H9 (cell line): ENCODE measurements around the gene AP3D1. TPM values are rescaled to one million over a fixed set of nuclear protein-coding genes. Genes with fewer than 3 reads are reported as not detected.
A peak's percentile ranks its signal among the peaks of the same experiment; 100 is the strongest.

ENCODE experiments used
- DNase-seq: peaks from one replicate; pipeline ENCODE4 v3.0.0-alpha.2; 2017
- H2AFZ ChIP-seq: one replicate; pipeline ENCODE4 v1.6.1; 2013; ENCODE audit warnings: mild to moderate bottlenecking, low read length, control low read depth, moderate library complexity
- H2AK5ac ChIP-seq: 2 replicates; pipeline ENCODE4 v1.6.1; 2013; ENCODE audit warnings: low read length, control low read depth, mixed read lengths; ENCODE audit not compliant: insufficient read length
- H2BK120ac ChIP-seq: one replicate; pipeline ENCODE4 v1.6.1; 2013; ENCODE audit warnings: low read depth, mild to moderate bottlenecking, low read length, control low read depth, inconsistent platforms; ENCODE audit not compliant: poor library complexity, severe bottlenecking
- H2BK12ac ChIP-seq: 2 replicates; pipeline ENCODE4 v1.6.1; 2013; ENCODE audit warnings: low read length, control low read depth, mixed read lengths, low read depth; ENCODE audit not compliant: insufficient read length
- H2BK15ac ChIP-seq: 2 replicates; pipeline ENCODE4 v1.6.1; 2013; ENCODE audit warnings: low read depth, low read length, control low read depth
- H2BK20ac ChIP-seq: one replicate; pipeline ENCODE4 v1.6.1; 2013; ENCODE audit warnings: low read depth, mild to moderate bottlenecking, low read length, control low read depth, inconsistent platforms; ENCODE audit not compliant: poor library complexity, severe bottlenecking
- H2BK5ac ChIP-seq: 2 replicates; pipeline ENCODE4 v1.6.1; 2013; ENCODE audit warnings: low read length, control low read depth, mixed read lengths; ENCODE audit not compliant: insufficient read length
- H3K14ac ChIP-seq: 2 replicates; pipeline ENCODE4 v1.6.1; 2013; ENCODE audit warnings: low read length, control low read depth; ENCODE audit not compliant: insufficient read depth
- H3K18ac ChIP-seq: 2 replicates; pipeline ENCODE4 v1.6.1; 2013; ENCODE audit warnings: low read depth, mild to moderate bottlenecking, mixed read lengths, low read length, control low read depth; ENCODE audit not compliant: insufficient read length
- H3K23ac ChIP-seq: 2 replicates; pipeline ENCODE4 v1.6.1; 2013; ENCODE audit warnings: low read length, control low read depth, mixed read lengths, low read depth; ENCODE audit not compliant: insufficient read length
- H3K23me2 ChIP-seq: 2 replicates; pipeline ENCODE4 v1.6.1; 2013; ENCODE audit warnings: low read depth, mild to moderate bottlenecking, mixed read lengths, low read length, control low read depth; ENCODE audit not compliant: insufficient read length, poor library complexity, severe bottlenecking
- H3K27ac ChIP-seq: 2 replicates; pipeline ENCODE4 v1.5.1; 2013; ENCODE audit warnings: low read length, control low read depth, mixed read lengths, low read depth; ENCODE audit not compliant: insufficient read length
- H3K27me3 ChIP-seq: 2 replicates; pipeline ENCODE4 v1.6.1; 2013; ENCODE audit warnings: low read length, control low read depth, inconsistent platforms; ENCODE audit not compliant: insufficient read depth
- H3K4ac ChIP-seq: 2 replicates; pipeline ENCODE4 v1.6.1; 2013; ENCODE audit warnings: low read depth, mild to moderate bottlenecking, control low read depth, inconsistent platforms, low read length, moderate library complexity
- H3K4me1 ChIP-seq: 2 replicates; pipeline ENCODE4 v1.6.1; 2013; ENCODE audit warnings: low read length, control low read depth, inconsistent platforms; ENCODE audit not compliant: insufficient read depth
- H3K4me2 ChIP-seq: 2 replicates; pipeline ENCODE4 v1.6.1; 2013; ENCODE audit warnings: low read length, control low read depth, mixed read lengths; ENCODE audit not compliant: insufficient read length, insufficient read depth
- H3K56ac ChIP-seq: 2 replicates; pipeline ENCODE4 v1.6.1; 2013; ENCODE audit warnings: low read depth, mild to moderate bottlenecking, mixed read lengths, low read length, control low read depth; ENCODE audit not compliant: insufficient read length
- H3K79me1 ChIP-seq: 2 replicates; pipeline ENCODE4 v1.6.1; 2013; ENCODE audit warnings: low read depth, mild to moderate bottlenecking, moderate library complexity, low read length, control low read depth, inconsistent platforms; ENCODE audit not compliant: insufficient read depth, poor library complexity, severe bottlenecking
- H3K79me2 ChIP-seq: 2 replicates; pipeline ENCODE4 v1.6.1; 2013; ENCODE audit warnings: low read length, control low read depth, inconsistent platforms; ENCODE audit not compliant: insufficient read depth
- H3K9ac ChIP-seq: 2 replicates; pipeline ENCODE4 v1.6.1; 2013; ENCODE audit warnings: low read length, control low read depth, mixed read lengths; ENCODE audit not compliant: insufficient read length; ENCODE audit errors: extremely low read depth
- H3K9me3 ChIP-seq: one replicate; pipeline ENCODE4 v1.6.1; 2013; ENCODE audit warnings: low read depth, low read length, inconsistent platforms; ENCODE audit not compliant: control insufficient read depth
- H3T11ph ChIP-seq: one replicate; pipeline ENCODE4 v1.6.1; 2013; ENCODE audit warnings: mild to moderate bottlenecking, low read length, control low read depth, inconsistent platforms
- H4K20me1 ChIP-seq: one replicate; pipeline ENCODE4 v1.6.1; 2013; ENCODE audit not compliant: control insufficient read depth, insufficient read length, insufficient read depth
- H4K5ac ChIP-seq: 2 replicates; pipeline ENCODE4 v1.6.1; 2013; ENCODE audit warnings: low read depth, mild to moderate bottlenecking, mixed read lengths, low read length, control low read depth; ENCODE audit not compliant: insufficient read length
- H4K8ac ChIP-seq: replicated peaks from 2 replicates; pipeline ENCODE4 v1.6.1; 2013; ENCODE audit warnings: low read length, control low read depth, mixed read lengths, low read depth; ENCODE audit not compliant: insufficient read length
- H4K91ac ChIP-seq: 2 replicates; pipeline ENCODE4 v1.6.1; 2013; ENCODE audit warnings: low read depth, mild to moderate bottlenecking, moderate library complexity, mixed read lengths, low read length, control low read depth; ENCODE audit not compliant: insufficient read length
- H3K27ac Mint-ChIP-seq, 3 experiments: 2 replicates in 2 of 3; 3 replicates in 1 of 3; pipeline ENCODE4 v1.8.0; 2020 to 2021; ENCODE audit warnings: mixed read lengths in 3 of 3, mild to moderate bottlenecking in 1 of 3, moderate library complexity in 1 of 3
- H3K27me3 Mint-ChIP-seq: 2 replicates; pipeline ENCODE4 v1.8.0; 2021; ENCODE audit warnings: low read depth, mild to moderate bottlenecking, moderate library complexity, mixed read lengths
- H3K36me3 Mint-ChIP-seq, 3 experiments: 2 replicates in 2 of 3; 3 replicates in 1 of 3; pipeline ENCODE4 v1.8.0; 2020 to 2021; ENCODE audit warnings: low read depth in 3 of 3, mixed read lengths in 3 of 3; ENCODE audit not compliant: insufficient read depth in 1 of 3
- H3K4me1 Mint-ChIP-seq, 2 experiments: 2 replicates each; pipeline ENCODE4 v1.8.0; 2020; ENCODE audit warnings: mixed read lengths in 2 of 2
- H3K4me3 Mint-ChIP-seq, 2 experiments: 2 replicates in 1 of 2; 3 replicates in 1 of 2; pipeline ENCODE4 v1.8.0; 2020 to 2021; ENCODE audit warnings: mild to moderate bottlenecking in 2 of 2, mixed read lengths in 2 of 2, moderate library complexity in 1 of 2
- H3K9me3 Mint-ChIP-seq, 2 experiments: 2 replicates in 1 of 2; 3 replicates in 1 of 2; pipeline ENCODE4 v1.8.0; 2020; ENCODE audit warnings: mild to moderate bottlenecking in 2 of 2, mixed read lengths in 2 of 2, moderate library complexity in 1 of 2
- CTCF ChIP-seq: fragments of 200-600 bp; sonication (generic); conservative IDR thresholded peaks from 3 replicates; pipeline ENCODE4 v1.8.0; 2021; ENCODE audit warnings: antibody characterized with exemption, mild to moderate bottlenecking
- WGBS: extraction: QIAGEN DNeasy Blood & Tissue Kit; methylation state at CpG from one replicate; pipeline ENCODE4 v1.1.7; 2013; ENCODE audit warnings: missing lambda C conversion rate, low lambda C conversion rate, mixed read lengths; ENCODE audit not compliant: insufficient read length; ENCODE audit errors: extremely low coverage; 5-methylcytosine and 5-hydroxymethylcytosine counted together
- total RNA-seq: library from RNA; stranded (reverse); gene quantifications from 2 replicates; pipeline ENCODE4 v1.2.1, GENCODE V29; 2021

Gene AP3D1
- total RNA-seq, 1 experiment from 2014 or later: 142 TPM

GRCh38 chr19:2193807-2194206, 42.4 kb upstream of the AP3D1 start:
- H3K79me2 ChIP-seq: peaks cover 2% of the 10 kb centered on the region; the same call in 1 of the 2 replicates
- H3K56ac ChIP-seq: no peak overlapping the region
- no peak overlapping the region for H3K23ac ChIP-seq
- Mint-ChIP-seq H3K36me3 (peaks cover 18 to 53% (median 43%) of the 10 kb centered on the region in 3 experiments; a peak in 6 of 7 replicates), H3K4me1 (peaks cover under 1 to 2% of the 10 kb centered on the region in 2 experiments; a peak in 2 of 4 replicates), H3K4me3 (no peak overlapping the region), H3K9me3 (no peaks in the 10 kb centered on the region), H3K27ac (peak overlapping the region; percentile 14 to 52 (median 35); a peak in 3 of 7 replicates), H3K27me3 (no peaks in the 10 kb centered on the region; the same call in 1 of the 2 replicates)
- no peak overlapping the region for H4K5ac ChIP-seq
- no peak overlapping the region for H3K27ac ChIP-seq
- no peak overlapping the region for H3K14ac ChIP-seq
- no peak overlapping the region for H2AFZ ChIP-seq
- no peaks in the 10 kb centered on the region for H3K23me2 ChIP-seq
- no CpG with 5 or more reads among the region's 18 CpGs for WGBS
- no peak for TF ChIP-seq CTCF
- no peaks in the 10 kb centered on the region for H3K27me3 ChIP-seq
- no peak overlapping the region for H2BK15ac ChIP-seq
- no peak overlapping the region for H3K9ac ChIP-seq
- DNase-seq: no peak
- no peak overlapping the region for H3K4ac ChIP-seq
- no peaks in the 10 kb centered on the region for H3K79me1 ChIP-seq
- H3K4me1 ChIP-seq: no peaks in the 10 kb centered on the region
- H2AK5ac ChIP-seq: no peak overlapping the region
- H2BK5ac ChIP-seq: no peak overlapping the region
- peaks cover 3% of the 10 kb centered on the region for H4K20me1 ChIP-seq
- H3K18ac ChIP-seq: no peak overlapping the region
- H2BK20ac ChIP-seq: no peak overlapping the region
- H3K9me3 ChIP-seq: no peaks in the 10 kb centered on the region
- H2BK120ac ChIP-seq: no peak overlapping the region
- H3T11ph ChIP-seq: no peak overlapping the region
- no peak overlapping the region for H3K4me2 ChIP-seq
- no peak overlapping the region for H4K91ac ChIP-seq
- H4K8ac ChIP-seq: no peak overlapping the region
- H2BK12ac ChIP-seq: no peak overlapping the region
